Adrenal gland (tissue), 12 donors: ENCODE measurements around the gene ADD1. TPM values are rescaled to one million over a fixed set of nuclear protein-coding genes. Genes with fewer than 3 reads are reported as not detected.

Experiments
- DNase-seq, 7 donors: peaks; one replicate each; pipeline ENCODE4 v3.0.0-alpha.2; 2019 to 2020
- H3K27ac ChIP-seq, 5 donors: fragments of 200-600 bp; sonication (generic) in 4 of 5; 1 replicate in 3 of 5; 2 replicates in 2 of 5; pipeline versions ENCODE4 v1.5.1 to v1.8.0; 2016 to 2020; ENCODE audit warnings: mild to moderate bottlenecking in 1 of 5
- H3K27me3 ChIP-seq: fragments of 200-600 bp; 2 replicates; pipeline ENCODE4 v1.8.0; 2021
- H3K36me3 ChIP-seq, 2 donors: fragments of 200-600 bp; replicated peaks in 1 of 2; 1 replicate in 1 of 2; 2 replicates in 1 of 2; pipeline versions ENCODE4 v1.5.1 to v1.8.0; 2018 to 2022
- H3K4me1 ChIP-seq, 2 donors: fragments of 200-600 bp; replicated peaks in 1 of 2; 1 replicate in 1 of 2; 2 replicates in 1 of 2; pipeline versions ENCODE4 v1.5.1 to v1.8.0; 2018 to 2021
- H3K4me3 ChIP-seq, 4 donors: fragments of 200-600 bp; sonication (generic) in 3 of 4; one replicate each; pipeline ENCODE4 v1.5.1; 2016 to 2018
- H3K9me3 ChIP-seq, 3 donors: fragments of 200-600 bp; sonication (generic) in 1 of 3; replicated peaks in 1 of 3; 1 replicate in 2 of 3; 2 replicates in 1 of 3; pipeline versions ENCODE4 v1.5.1 to v1.8.0; 2016 to 2021
- CTCF ChIP-seq, 6 experiments: fragments of 450-650 bp in 4 of 6; fragments of 200-600 bp in 2 of 6; sonication (generic) in 1 of 6; IDR thresholded peaks; 1 replicate in 5 of 6; 2 replicates in 1 of 6; pipeline versions ENCODE4 v1.5.1 to v1.8.0; 2016 to 2021; ENCODE audit warnings: antibody characterized with exemption in 6 of 6, mild to moderate bottlenecking in 2 of 6, moderate library complexity in 1 of 6
- POLR2A ChIP-seq, 2 donors: fragments of 450-650 bp; IDR thresholded peaks; one replicate each; pipeline ENCODE4 v1.6.1; 2017; ENCODE audit warnings: antibody characterized with exemption in 2 of 2, mild to moderate bottlenecking in 2 of 2, moderate library complexity in 1 of 2
- WGBS, 4 donors: extraction: QIAGEN DNeasy Blood & Tissue Kit in 2 of 4; methylation state at CpG; one replicate each; pipeline versions ENCODE4 v1.1.5 to v1.1.7; 2013 to 2017; 5-methylcytosine and 5-hydroxymethylcytosine counted together
- intact Hi-C, 2 donors: fragments of 100-400 bp; cut with DNase I; formaldehyde crosslinking; loops; one replicate each; pipeline versions ENCODE4 v1.14.1 to v1.15.0; 2022 to 2023
- polyA plus RNA-seq, 3 donors: library from polyadenylated mRNA; stranded (reverse); fragments of 200-250 nt in 2 of 3; fragments of 350-450 nt in 1 of 3; fragmentation: Illumina TruSeq in 1 of 3; extraction: RNeasy Lipid Tissue Mini Kit (QIAGEN cat#74804) in 1 of 3; gene quantifications; one replicate each; pipeline ENCODE4 v1.2.3, GENCODE V29; 2013 to 2014
- total RNA-seq, 9 donors: library from RNA; depleted of rRNA in 4 of 9; stranded (reverse); fragments of >200 nt in 4 of 9; fragments of 120-200 nt in 1 of 9; fragmentation: NEBNext Ultra II Directional in 1 of 9; extraction: Animal tissue kit (Norgen Biotek cat#: 25700) in 1 of 9; gene quantifications; one replicate each; pipeline versions ENCODE4 v1.1.0 to v1.2.4, GENCODE V29; 2013 to 2023
- donor health status: healthy with polysubstance abuse.
- donor health status: Bipolar disorder and iron deficiency.
- donor health status: DM: yes; HTN: yes; CAD: no.
- donor health status: DM: no; HTN: no; CAD: no.
- donor health status: DM: no; HTN: no; CAD: no.
- donor health status: DM: yes; HTN: yes; CAD: no.

The ADD1 gene
- total and polyA plus RNA-seq, 12 donors = 134 to 468 (median 241) TPM

- Histone ChIP-seq H3K4me3 (peak overlapping the region in 2 of 4 donors; percentile 54 to 93), H3K4me1 (peaks cover 21 to 25% of the 10 kb centered on the region in 2 donors), H3K27ac (peak overlapping the region in 1 of 5 donors; percentile 89), H3K27me3 (no peaks in the 10 kb centered on the region), H3K9me3 (no peaks in the 10 kb centered on the region), H3K36me3 (peaks cover 0 to 8% of the 10 kb centered on the region in 2 donors)
- intact Hi-C loops = no loop called here
- WGBS, 4 donors = 42 to 54% (median 46%) methylated on average over 14 of the region's 14 CpGs
- no peak for DNase-seq
- no peak for TF ChIP-seq POLR2A (IDR thresholded peaks at IDR 0.05)
- no peak for TF ChIP-seq CTCF (IDR thresholded peaks at IDR 0.05)
Observed at GRCh38 chr4:2961811-2962441, 118.3 kb downstream of the ADD1 start.

GRCh38 chr4:2962614-2963174, 119.0 kb downstream of the ADD1 start:
- H3K4me1 ChIP-seq = peaks cover 16 to 25% of the 10 kb centered on the region in 2 donors
- peak overlapping the region; percentile 20 to 93 (median 69) for H3K4me3 ChIP-seq
- TF ChIP-seq CTCF (IDR thresholded peaks at IDR 0.05) (no peak), POLR2A (IDR thresholded peaks at IDR 0.05) (no peak)
- no peaks in the 10 kb centered on the region for H3K9me3 ChIP-seq
- 0 to 1% (median 0%) methylated on average over 24 to 40 of the region's 40 CpGs for WGBS, 4 donors
- H3K27me3 ChIP-seq = no peaks in the 10 kb centered on the region
- intact Hi-C loops = no loop called here
- no peaks in the 10 kb centered on the region for H3K36me3 ChIP-seq
- H3K27ac ChIP-seq = peak overlapping the region; percentile 83 to 95 (median 89)
- DNase-seq = peak in 6 of 7 donors; percentile 61 to 82 (median 69)

- DNase-seq = peak; percentile 98 to 99 (median 98)
- Histone ChIP-seq H3K9me3 (no peaks in the 10 kb centered on the region), H3K4me3 (peak within 1 kb of the TSS; percentile 54 to 93 (median 71)), H3K36me3 (no peaks in the 10 kb centered on the region), H3K27me3 (no peaks in the 10 kb centered on the region), H3K4me1 (peaks cover 12 to 25% of the 10 kb centered on the region in 2 donors), H3K27ac (peak within 1 kb of the TSS; percentile 83 to 95 (median 89))
- WGBS, 4 donors = 0 to 1% (median 0%) methylated on average over 24 to 105 of the region's 105 CpGs
- intact Hi-C loops = no loop called here
- TF ChIP-seq POLR2A (IDR thresholded peaks at IDR 0.05) (peak; percentile 50 to 79), CTCF (IDR thresholded peaks at IDR 0.05) (peak in 3 of 6 experiments; percentile 11 to 36 (median 13))
Observed at GRCh38 chr4:2963175-2963965, 119.7 kb downstream of the ADD1 start, which contains the start of the genes GRK4 and NOP14. TSS of gene GRK4 (plus strand) at chr4:2963571. CDS start at chr4:2964071, 500 bp downstream. TSS of gene NOP14 (minus strand) at chr4:2963406. CDS start at chr4:2963319, 87 bp downstream.

GRCh38 chr4:2963966-2964471, 120.4 kb downstream of the ADD1 start:
- peaks cover 12 to 23% of the 10 kb centered on the region in 2 donors for H3K4me1 ChIP-seq
- 0 to 6% (median 1%) methylated on average over 3 to 38 of the region's 38 CpGs for WGBS, 4 donors
- H3K27me3 ChIP-seq = no peaks in the 10 kb centered on the region
- DNase-seq = peak in 6 of 7 donors; percentile 38 to 79 (median 64)
- intact Hi-C loops = no loop called here
- no peak for TF ChIP-seq POLR2A (IDR thresholded peaks at IDR 0.05)
- TF ChIP-seq CTCF (IDR thresholded peaks at IDR 0.05) = no peak
- H3K4me3 ChIP-seq = peak overlapping the region; percentile 54 to 93 (median 71)
- no peaks in the 10 kb centered on the region for H3K9me3 ChIP-seq
- H3K27ac ChIP-seq = peak overlapping the region in 3 of 5 donors; percentile 84 to 89 (median 84)
- no peaks in the 10 kb centered on the region for H3K36me3 ChIP-seq
